IMR-90 (cell line): ENCODE data around the gene ULK1. TPM values are rescaled to one million over a fixed set of nuclear protein-coding genes. Genes with fewer than 3 reads are reported as not detected.

Experiments
- ATAC-seq: fragments of 200-7000 bp; cut with Tn5 transposase; 2 replicates; pipeline ENCODE4 v1.9.1; 2020; ENCODE audit warnings: low read depth, mild to moderate bottlenecking, moderate library complexity
- BruUV-seq: library from RNA; stranded (reverse); fragments of 400-500 nt; replicated peaks from 2 replicates; lab custom pipeline; 2021; lab: Mats Ljungman, UMichigan
- CTCF ChIA-PET: fragments of 300-600 bp; formaldehyde crosslinking; extraction: SDS; loops from one replicate; lab custom pipeline; 2021; ENCODE audit warnings: antibody characterized with exemption; lab: Yijun Ruan, JAX
- POLR2A ChIA-PET: fragments of 300-600 bp; sonication (Branson Sonifier 250); formaldehyde crosslinking; loops from one replicate; lab custom pipeline; 2022; ENCODE audit warnings: antibody characterized with exemption; ENCODE audit not compliant: unreplicated experiment; lab: Charles Lee
- DNase-seq: peaks from one replicate; pipeline ENCODE4 v3.0.0; 2013
- H2AFZ ChIP-seq: replicated peaks from 2 replicates; pipeline ENCODE3; 2013; ENCODE audit warnings: low read length, mild to moderate bottlenecking; ENCODE audit not compliant: poor library complexity
- H2AK5ac ChIP-seq: 2 replicates; pipeline ENCODE4 v1.6.1; 2013; ENCODE audit warnings: low read depth, low read length, inconsistent platforms
- H2AK9ac ChIP-seq: replicated peaks from 2 replicates; pipeline ENCODE3; 2013; ENCODE audit warnings: mild to moderate bottlenecking, low read depth, low read length, moderate library complexity; ENCODE audit not compliant: poor library complexity
- H2BK120ac ChIP-seq: 2 replicates; pipeline ENCODE4 v1.6.1; 2013; ENCODE audit warnings: low read depth, low read length, inconsistent platforms
- H2BK15ac ChIP-seq: 3 replicates; pipeline ENCODE4 v1.6.1; 2013; ENCODE audit warnings: low read depth, low read length, inconsistent platforms
- H2BK20ac ChIP-seq: 2 replicates; pipeline ENCODE4 v1.6.1; 2013; ENCODE audit warnings: low read depth, mild to moderate bottlenecking, inconsistent platforms, low read length, moderate library complexity
- H2BK5ac ChIP-seq: 2 replicates; pipeline ENCODE4 v1.6.1; 2013; ENCODE audit warnings: mild to moderate bottlenecking, low read depth, low read length, inconsistent platforms; ENCODE audit not compliant: poor library complexity, severe bottlenecking
- H3K14ac ChIP-seq: replicated peaks from 2 replicates; pipeline ENCODE4 v1.6.1; 2013; ENCODE audit warnings: low read depth, low read length, inconsistent platforms
- H3K18ac ChIP-seq: 2 replicates; pipeline ENCODE4 v1.6.1; 2013; ENCODE audit warnings: low read depth, low read length, control low read depth
- H3K23ac ChIP-seq: 2 replicates; pipeline ENCODE4 v1.6.1; 2013; ENCODE audit warnings: low read depth, low read length, inconsistent platforms
- H3K27ac ChIP-seq: 2 replicates; pipeline ENCODE4 v1.5.1; 2013; ENCODE audit warnings: mild to moderate bottlenecking, control low read depth, low read length; ENCODE audit not compliant: insufficient read depth
- H3K27me3 ChIP-seq: 2 replicates; pipeline ENCODE4 v1.6.1; 2013; ENCODE audit warnings: low read length; ENCODE audit not compliant: control insufficient read depth, insufficient read depth
- H3K36me3 ChIP-seq: 2 replicates; pipeline ENCODE4 v1.6.1; 2013; ENCODE audit warnings: low read length, mixed read lengths; ENCODE audit not compliant: control insufficient read depth, insufficient read depth
- H3K4ac ChIP-seq: 2 replicates; pipeline ENCODE4 v1.6.1; 2013; ENCODE audit warnings: low read depth, low read length, inconsistent platforms
- H3K4me1 ChIP-seq: 2 replicates; pipeline ENCODE4 v1.6.1; 2013; ENCODE audit warnings: low read length, mixed read lengths; ENCODE audit not compliant: control insufficient read depth, insufficient read depth
- H3K4me2 ChIP-seq: 2 replicates; pipeline ENCODE4 v1.6.1; 2013; ENCODE audit warnings: low read depth, mild to moderate bottlenecking, control low read depth, low read length, moderate library complexity
- H3K4me3 ChIP-seq: 2 replicates; pipeline ENCODE4 v1.5.1; 2013; ENCODE audit warnings: low read depth, mild to moderate bottlenecking, control low read depth, low read length, moderate library complexity; ENCODE audit not compliant: insufficient read depth
- H3K56ac ChIP-seq: 2 replicates; pipeline ENCODE4 v1.6.1; 2013; ENCODE audit warnings: low read length, inconsistent platforms; ENCODE audit not compliant: insufficient read depth; ENCODE audit errors: extremely low read depth
- H3K79me1 ChIP-seq, 2 experiments: 2 replicates each; pipeline ENCODE4 v1.6.1; 2013; ENCODE audit warnings: low read length in 2 of 2, inconsistent platforms in 1 of 2, low read depth in 1 of 2
- H3K9ac ChIP-seq: 2 replicates; pipeline ENCODE4 v1.6.1; 2013; ENCODE audit warnings: low read depth, low read length, control low read depth
- H3K9me1 ChIP-seq: 2 replicates; pipeline ENCODE4 v1.6.1; 2013; ENCODE audit warnings: low read length, inconsistent platforms; ENCODE audit not compliant: insufficient read depth
- H3K9me3 ChIP-seq: 2 replicates; pipeline ENCODE4 v1.6.1; 2013; ENCODE audit warnings: low read length; ENCODE audit not compliant: control insufficient read depth, insufficient read depth
- H4K20me1 ChIP-seq: 2 replicates; pipeline ENCODE4 v1.6.1; 2013; ENCODE audit warnings: low read length, inconsistent platforms; ENCODE audit not compliant: insufficient read depth
- H4K5ac ChIP-seq: 2 replicates; pipeline ENCODE4 v1.6.1; 2013; ENCODE audit warnings: mild to moderate bottlenecking, low read depth, low read length, control low read depth
- H4K8ac ChIP-seq, 2 experiments: 2 replicates each; pipeline ENCODE4 v1.6.1; 2013; ENCODE audit warnings: low read depth in 2 of 2, low read length in 2 of 2, control low read depth in 1 of 2, inconsistent platforms in 1 of 2
- H4K91ac ChIP-seq: 2 replicates; pipeline ENCODE4 v1.6.1; 2013; ENCODE audit warnings: low read depth, low read length, inconsistent platforms; ENCODE audit not compliant: insufficient read depth
- BHLHE40 ChIP-seq: fragments of 150-350 bp; IDR thresholded peaks from 2 replicates; pipeline ENCODE4 v1.6.1; 2016; ENCODE audit warnings: mild to moderate bottlenecking, low read depth, low read length
- CEBPB ChIP-seq: IDR thresholded peaks from 2 replicates; pipeline ENCODE4 v1.6.1; 2012; ENCODE audit warnings: low read depth, low read length, improper control_type of control experiment
- CHD1 ChIP-seq: IDR thresholded peaks from 2 replicates; pipeline ENCODE4 v1.6.1; 2012; ENCODE audit warnings: low read depth, low read length, improper control_type of control experiment
- CTCF ChIP-seq: conservative IDR thresholded peaks from 2 replicates; pipeline ENCODE4 v1.5.1; 2012; ENCODE audit warnings: mild to moderate bottlenecking, low read depth, low read length, improper control_type of control experiment
- FOS ChIP-seq: fragments of 150-350 bp; IDR thresholded peaks from 2 replicates; pipeline ENCODE4 v1.6.1; 2016; ENCODE audit warnings: low read depth, low read length
- MAFK ChIP-seq: IDR thresholded peaks from 2 replicates; pipeline ENCODE4 v1.6.1; 2012; ENCODE audit warnings: low read depth, low read length, improper control_type of control experiment
- MAZ ChIP-seq: IDR thresholded peaks from 2 replicates; pipeline ENCODE4 v1.6.1; 2012; ENCODE audit warnings: low read depth, mild to moderate bottlenecking, low read length, improper control_type of control experiment, moderate library complexity, borderline replicate concordance
- MXI1 ChIP-seq: IDR thresholded peaks from 2 replicates; pipeline ENCODE4 v1.6.1; 2012; ENCODE audit warnings: low read depth, mild to moderate bottlenecking, low read length, moderate library complexity, borderline replicate concordance
- NFE2L2 ChIP-seq: fragments of 150-350 bp; IDR thresholded peaks from 2 replicates; pipeline ENCODE4 v1.6.1; 2016; ENCODE audit warnings: low read depth, mild to moderate bottlenecking, low read length
- POLR2A ChIP-seq: IDR thresholded peaks from 2 replicates; pipeline ENCODE4 v1.6.1; 2012; ENCODE audit warnings: mild to moderate bottlenecking, low read depth, low read length
- RAD21 ChIP-seq: IDR thresholded peaks from 2 replicates; pipeline ENCODE4 v1.6.1; 2012; ENCODE audit warnings: low read length, improper control_type of control experiment
- RCOR1 ChIP-seq: IDR thresholded peaks from 2 replicates; pipeline ENCODE4 v1.6.1; 2012; ENCODE audit warnings: mild to moderate bottlenecking, low read length, improper control_type of control experiment; ENCODE audit not compliant: insufficient replicate concordance
- RFX5 ChIP-seq: IDR thresholded peaks from 2 replicates; pipeline ENCODE4 v1.8.0; 2012; ENCODE audit warnings: low read depth, mild to moderate bottlenecking, low read length, moderate library complexity
- SMC3 ChIP-seq: fragments of 150-350 bp; IDR thresholded peaks from 2 replicates; pipeline ENCODE4 v1.6.1; 2016; ENCODE audit warnings: low read depth, mild to moderate bottlenecking, antibody characterized with exemption, low read length, moderate library complexity
- WGBS, 2 experiments: methylation state at CpG; one replicate each; pipeline versions ENCODE4 v1.1.5 to v1.1.7; 2013; ENCODE audit warnings: missing lambda C conversion rate in 2 of 2; ENCODE audit not compliant: insufficient read length in 1 of 2; ENCODE audit errors: extremely low coverage in 2 of 2; 5-methylcytosine and 5-hydroxymethylcytosine counted together
- dilution Hi-C: fragments of 300-500 bp; cut with HindIII; formaldehyde crosslinking; loops from one replicate; pipeline ENCODE4 v1.14.3; 2018; ENCODE audit warnings: low sequenced_read_pairs; ENCODE audit not compliant: unreplicated experiment
- in situ Hi-C: fragments of 300-500 bp; cut with MboI; formaldehyde crosslinking; loops from 3 replicates; pipeline ENCODE4 v1.14.3; 2019; ENCODE audit warnings: low sequenced_read_pairs, inconsistent platforms, mixed read lengths
- intact Hi-C: fragments of 100-400 bp; cut with micrococcal nuclease; formaldehyde crosslinking; loops from 2 replicates; pipeline ENCODE4 v1.10.0; 2022
- polyA plus RNA-seq, 3 experiments: library from polyadenylated mRNA; depleted of rRNA; stranded (reverse); fragments of >200 nt; gene quantifications; 2 replicates each; pipeline ENCODE4 v1.2.3, GENCODE V29; 2012; ENCODE audit warnings: low replicate concordance in 1 of 3
- total RNA-seq: library from RNA; depleted of rRNA; stranded (reverse); fragments of >200 nt; gene quantifications from 2 replicates; pipeline ENCODE4 v1.2.3, GENCODE V29; 2012
- TF ChIP-seq, protein P1 (sequence below): fragments of 150-350 bp; IDR thresholded peaks from 2 replicates; pipeline ENCODE4 v1.6.1; 2016; ENCODE audit warnings: low read depth, mild to moderate bottlenecking, low read length, moderate library complexity, borderline replicate concordance
- TF ChIP-seq, protein P2 (sequence below): fragments of 150-350 bp; IDR thresholded peaks from 2 replicates; pipeline ENCODE4 v1.6.1; 2017; ENCODE audit warnings: mild to moderate bottlenecking, antibody characterized with exemption, low read length, low read depth

The ULK1 gene
- total and polyA plus RNA-seq, 2 of the 4 experiments (the other 2 are of a cell fraction), result 1.8 to 19.2 TPM

GRCh38 chr12:131854861-131855476 lies 39.5 kb upstream of the ULK1 start:
- Histone ChIP-seq H3K9me3 (no peaks in the 10 kb centered on the region), H2BK15ac (no peak overlapping the region), H2BK5ac (no peak overlapping the region), H4K8ac (no peak overlapping the region), H2BK20ac (no peak overlapping the region), H3K18ac (no peak overlapping the region), H4K20me1 (no peaks in the 10 kb centered on the region; the same call in 1 of the 2 replicates), H3K36me3 (no peaks in the 10 kb centered on the region), H2BK120ac (no peak overlapping the region), H3K27me3 (peaks cover 12% of the 10 kb centered on the region; the same call in 1 of the 2 replicates), H3K4me2 (no peak overlapping the region), H3K4ac (no peak overlapping the region), H3K14ac (no peak overlapping the region), H3K4me1 (peaks cover 6% of the 10 kb centered on the region), H4K5ac (no peak overlapping the region), H2AK5ac (no peak overlapping the region), H3K9me1 (no peaks in the 10 kb centered on the region), H2AFZ (no peak overlapping the region), H4K91ac (no peak overlapping the region), H3K9ac (no peak overlapping the region), H3K27ac (no peak overlapping the region), H2AK9ac (no peak overlapping the region), H3K23ac (no peak overlapping the region), H3K4me3 (no peak overlapping the region), H3K79me1 (no peaks in the 10 kb centered on the region), H3K56ac (no peak overlapping the region)
- TF ChIP-seq SMC3, result no peak
- no peak for TF ChIP-seq MAFK
- TF ChIP-seq, protein P1, sequence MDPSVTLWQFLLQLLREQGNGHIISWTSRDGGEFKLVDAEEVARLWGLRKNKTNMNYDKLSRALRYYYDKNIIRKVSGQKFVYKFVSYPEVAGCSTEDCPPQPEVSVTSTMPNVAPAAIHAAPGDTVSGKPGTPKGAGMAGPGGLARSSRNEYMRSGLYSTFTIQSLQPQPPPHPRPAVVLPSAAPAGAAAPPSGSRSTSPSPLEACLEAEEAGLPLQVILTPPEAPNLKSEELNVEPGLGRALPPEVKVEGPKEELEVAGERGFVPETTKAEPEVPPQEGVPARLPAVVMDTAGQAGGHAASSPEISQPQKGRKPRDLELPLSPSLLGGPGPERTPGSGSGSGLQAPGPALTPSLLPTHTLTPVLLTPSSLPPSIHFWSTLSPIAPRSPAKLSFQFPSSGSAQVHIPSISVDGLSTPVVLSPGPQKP, result no peak
- TF ChIP-seq FOS, result no peak
- no peak for TF ChIP-seq RCOR1
- no peak for TF ChIP-seq BHLHE40
- no peak for TF ChIP-seq POLR2A
- no peak for TF ChIP-seq RFX5
- TF ChIP-seq CEBPB, result no peak
- TF ChIP-seq NFE2L2, result no peak
- TF ChIP-seq, protein P2, sequence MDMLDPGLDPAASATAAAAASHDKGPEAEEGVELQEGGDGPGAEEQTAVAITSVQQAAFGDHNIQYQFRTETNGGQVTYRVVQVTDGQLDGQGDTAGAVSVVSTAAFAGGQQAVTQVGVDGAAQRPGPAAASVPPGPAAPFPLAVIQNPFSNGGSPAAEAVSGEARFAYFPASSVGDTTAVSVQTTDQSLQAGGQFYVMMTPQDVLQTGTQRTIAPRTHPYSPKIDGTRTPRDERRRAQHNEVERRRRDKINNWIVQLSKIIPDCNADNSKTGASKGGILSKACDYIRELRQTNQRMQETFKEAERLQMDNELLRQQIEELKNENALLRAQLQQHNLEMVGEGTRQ, result no peak
- no peak for TF ChIP-seq CHD1
- TF ChIP-seq MXI1, result no peak
- TF ChIP-seq CTCF, result no peak
- no peak for TF ChIP-seq RAD21
- no peak for TF ChIP-seq MAZ
- ATAC-seq (no peak), DNase-seq (no peak)
- dilution Hi-C loops (no loop called here), in situ Hi-C loops (no loop called here), intact Hi-C loops (no loop called here)
- ChIA-PET POLR2A (no interaction called here), CTCF (no interaction called here)
- 81% methylated on average over 7 of the region's 16 CpGs; no CpG with 5 or more reads in 1 of the 2 experiments for WGBS, 2 experiments
- no TSS peak for BruUV-seq
